ENCODE measurements around the gene XPC. TPM values are rescaled to one million over a fixed set of nuclear protein-coding genes. Genes with fewer than 3 reads are reported as not detected.
A peak's percentile ranks its signal among the peaks of the same experiment; 100 is the strongest.

The XPC gene
- total RNA-seq, 1 donor from 2014 or later: 40.1 TPM

DNA sequence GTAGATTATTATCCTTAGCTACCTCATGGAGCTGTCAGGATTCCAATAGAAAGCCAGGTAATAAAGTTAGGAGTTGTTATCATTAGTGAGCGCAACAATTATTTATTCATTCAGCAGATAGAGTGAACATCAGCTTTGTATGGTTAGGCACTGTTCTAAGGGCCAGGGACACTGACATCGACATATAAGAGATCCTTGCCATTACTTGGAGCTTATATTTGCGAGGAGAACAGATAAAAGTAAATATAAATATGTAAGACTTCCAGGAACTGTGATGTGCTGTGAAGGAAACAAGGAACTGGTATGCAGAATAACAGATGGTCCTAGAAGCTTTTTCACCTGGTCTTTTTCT is 689 bp upstream of the XPC start:
- no peak for DNase-seq (ENCODE audit: low spot score, unreplicated experiment)
- Mint-ChIP-seq H3K27me3 (no peaks in the 10 kb centered on the region), H3K4me3 (ENCODE audit: low read depth) (peak overlapping the region; percentile 99), H3K27ac (peak overlapping the region; percentile 99), H3K4me1 (ENCODE audit: low read depth) (peaks cover 31% of the 10 kb centered on the region), H3K36me3 (ENCODE audit: insufficient read depth) (peaks cover 8% of the 10 kb centered on the region), H3K9me3 (ENCODE audit: low read depth) (no peaks in the 10 kb centered on the region)
- TF ChIP-seq, protein P1, sequence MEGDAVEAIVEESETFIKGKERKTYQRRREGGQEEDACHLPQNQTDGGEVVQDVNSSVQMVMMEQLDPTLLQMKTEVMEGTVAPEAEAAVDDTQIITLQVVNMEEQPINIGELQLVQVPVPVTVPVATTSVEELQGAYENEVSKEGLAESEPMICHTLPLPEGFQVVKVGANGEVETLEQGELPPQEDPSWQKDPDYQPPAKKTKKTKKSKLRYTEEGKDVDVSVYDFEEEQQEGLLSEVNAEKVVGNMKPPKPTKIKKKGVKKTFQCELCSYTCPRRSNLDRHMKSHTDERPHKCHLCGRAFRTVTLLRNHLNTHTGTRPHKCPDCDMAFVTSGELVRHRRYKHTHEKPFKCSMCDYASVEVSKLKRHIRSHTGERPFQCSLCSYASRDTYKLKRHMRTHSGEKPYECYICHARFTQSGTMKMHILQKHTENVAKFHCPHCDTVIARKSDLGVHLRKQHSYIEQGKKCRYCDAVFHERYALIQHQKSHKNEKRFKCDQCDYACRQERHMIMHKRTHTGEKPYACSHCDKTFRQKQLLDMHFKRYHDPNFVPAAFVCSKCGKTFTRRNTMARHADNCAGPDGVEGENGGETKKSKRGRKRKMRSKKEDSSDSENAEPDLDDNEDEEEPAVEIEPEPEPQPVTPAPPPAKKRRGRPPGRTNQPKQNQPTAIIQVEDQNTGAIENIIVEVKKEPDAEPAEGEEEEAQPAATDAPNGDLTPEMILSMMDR (IDR thresholded peaks at IDR 0.05; ENCODE audit: unreplicated experiment): no peak

DNA sequence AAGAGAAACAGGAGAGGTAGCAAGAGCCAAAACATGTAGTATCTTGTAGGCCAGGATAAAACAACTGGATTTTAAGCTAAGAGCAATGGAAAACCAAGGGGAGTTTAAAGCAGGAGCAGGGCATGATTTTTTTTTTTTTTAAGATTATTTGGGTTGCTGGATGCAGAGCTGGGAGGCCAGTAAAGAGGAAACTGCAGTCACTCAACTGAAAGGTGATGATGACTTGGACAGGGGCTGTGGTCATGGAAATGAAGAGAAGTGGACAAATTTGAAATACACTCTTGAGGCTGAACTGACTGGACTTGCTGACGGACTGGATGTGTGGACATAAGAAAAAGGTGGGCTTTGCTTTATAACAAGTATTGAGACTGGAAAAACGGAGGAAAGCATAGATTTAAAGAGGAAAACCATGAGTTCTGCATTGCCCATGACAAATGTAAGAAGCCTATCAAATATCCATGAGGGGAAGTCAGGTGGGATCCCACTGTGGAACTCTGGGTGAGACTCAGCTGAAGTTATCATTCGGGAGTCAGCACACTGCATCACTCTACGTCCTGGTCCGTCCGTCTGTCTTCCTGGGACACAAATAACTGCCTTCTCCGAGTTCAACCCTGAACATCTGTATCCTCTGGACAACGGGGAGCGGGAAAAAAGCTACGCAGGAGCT is 688 bp downstream of the XPC start:
- H3K4me3 Mint-ChIP-seq (ENCODE audit: low read depth): peak overlapping the region; percentile 99
- H3K9me3 Mint-ChIP-seq (ENCODE audit: low read depth): no peaks in the 10 kb centered on the region
- H3K27ac Mint-ChIP-seq: peak overlapping the region; percentile 99
- TF ChIP-seq, protein P1 (IDR thresholded peaks at IDR 0.05; ENCODE audit: unreplicated experiment): no peak
- no peaks in the 10 kb centered on the region for H3K27me3 Mint-ChIP-seq
- peaks cover 31% of the 10 kb centered on the region for H3K4me1 Mint-ChIP-seq (ENCODE audit: low read depth)
- peaks cover 4% of the 10 kb centered on the region for H3K36me3 Mint-ChIP-seq (ENCODE audit: insufficient read depth)
- DNase-seq (ENCODE audit: low spot score, unreplicated experiment): no peak

DNA sequence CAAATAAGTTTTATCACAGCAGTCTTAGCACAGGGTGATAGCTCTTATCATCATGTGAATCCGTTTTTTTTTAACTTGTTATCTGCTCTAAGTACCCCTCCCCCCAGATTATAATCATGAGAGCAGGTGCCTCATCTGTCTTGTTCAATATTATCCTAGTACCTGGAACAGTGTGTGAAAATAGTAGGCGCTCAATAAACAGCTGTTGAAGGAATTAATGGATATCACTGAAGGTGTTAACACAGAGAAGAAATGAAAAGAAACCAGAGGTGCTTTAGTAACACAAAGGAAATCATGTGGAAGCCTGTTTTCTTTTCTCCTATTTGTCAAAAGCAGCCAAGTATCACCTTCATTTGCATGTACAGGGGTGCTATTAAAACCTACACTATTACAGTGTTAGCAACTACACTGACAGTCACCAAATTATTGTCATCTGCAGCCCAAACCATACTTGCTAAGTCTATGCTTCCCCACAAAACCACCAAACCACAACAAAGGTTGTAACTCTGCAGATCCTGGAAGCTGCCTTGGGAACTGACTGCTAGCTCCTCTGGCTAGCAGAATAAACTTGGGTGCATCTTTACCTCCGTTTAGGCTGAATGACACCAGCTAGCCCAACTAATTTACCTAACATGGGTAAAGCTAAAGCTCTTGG is 2.9 kb downstream of the XPC start:
- Mint-ChIP-seq H3K9me3 (ENCODE audit: low read depth) (no peaks in the 10 kb centered on the region), H3K4me1 (ENCODE audit: low read depth) (peaks cover 31% of the 10 kb centered on the region), H3K36me3 (ENCODE audit: insufficient read depth) (peaks cover 9% of the 10 kb centered on the region), H3K4me3 (ENCODE audit: low read depth) (no peak overlapping the region), H3K27ac (peak overlapping the region; percentile 38), H3K27me3 (no peaks in the 10 kb centered on the region)
- TF ChIP-seq, protein P1 (IDR thresholded peaks at IDR 0.05; ENCODE audit: unreplicated experiment): no peak
- DNase-seq (ENCODE audit: low spot score, unreplicated experiment): no peak

DNA sequence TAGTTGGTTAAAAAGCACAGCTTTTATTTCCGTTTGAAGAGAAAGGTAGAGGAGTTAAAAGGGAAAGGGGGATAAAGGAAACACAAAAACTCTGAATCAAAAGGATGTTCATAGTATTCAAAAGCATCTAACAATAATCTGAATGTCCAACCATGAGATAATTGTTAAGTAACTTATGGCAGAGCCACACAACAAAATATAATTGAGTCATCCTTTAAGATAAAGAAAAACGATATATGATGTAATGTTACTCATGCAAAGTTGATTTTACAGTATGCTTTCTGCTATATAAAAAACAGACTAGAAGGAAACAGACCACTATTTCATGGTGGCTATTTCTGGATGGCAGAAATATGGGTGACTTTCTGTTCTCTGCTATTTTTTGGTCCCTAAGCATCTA is 3.9 kb downstream of the XPC start:
- TF ChIP-seq, protein P1 (IDR thresholded peaks at IDR 0.05; ENCODE audit: unreplicated experiment): no peak
- Mint-ChIP-seq H3K4me1 (ENCODE audit: low read depth) (peaks cover 25% of the 10 kb centered on the region), H3K27ac (no peak overlapping the region), H3K27me3 (no peaks in the 10 kb centered on the region), H3K36me3 (ENCODE audit: insufficient read depth) (peaks cover 15% of the 10 kb centered on the region), H3K4me3 (ENCODE audit: low read depth) (no peak overlapping the region), H3K9me3 (ENCODE audit: low read depth) (no peaks in the 10 kb centered on the region)
- DNase-seq (ENCODE audit: low spot score, unreplicated experiment): no peak

DNA sequence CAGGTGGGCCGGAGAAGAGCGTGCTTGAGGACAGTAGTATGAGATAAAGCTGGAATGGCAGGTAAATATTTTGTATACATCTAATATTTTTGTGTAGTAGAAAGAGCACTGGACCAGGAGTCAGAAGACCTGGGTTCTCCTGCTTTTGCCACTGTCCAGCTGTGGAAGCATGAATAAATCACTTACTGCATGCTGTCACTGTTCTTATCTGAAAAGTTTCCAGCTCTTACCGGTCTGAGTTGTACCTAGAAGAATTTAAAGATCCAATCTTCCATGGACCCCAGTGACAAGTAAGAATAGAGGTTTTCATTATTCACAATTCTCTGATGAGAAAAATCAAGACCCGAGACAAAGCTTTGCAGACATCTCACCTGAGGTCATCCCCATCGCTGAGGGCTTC is 5.9 kb downstream of the XPC start:
- peaks cover 21% of the 10 kb centered on the region for H3K36me3 Mint-ChIP-seq (ENCODE audit: insufficient read depth)
- H3K4me3 Mint-ChIP-seq (ENCODE audit: low read depth): no peak overlapping the region
- TF ChIP-seq, protein P1 (IDR thresholded peaks at IDR 0.05; ENCODE audit: unreplicated experiment): no peak
- no peak overlapping the region for H3K27ac Mint-ChIP-seq
- no peaks in the 10 kb centered on the region for H3K27me3 Mint-ChIP-seq
- no peaks in the 10 kb centered on the region for H3K9me3 Mint-ChIP-seq (ENCODE audit: low read depth)
- H3K4me1 Mint-ChIP-seq (ENCODE audit: low read depth): peaks cover 11% of the 10 kb centered on the region
- DNase-seq (ENCODE audit: low spot score, unreplicated experiment): no peak

Data from progenitor cell of endocrine pancreas (in vitro differentiated cells).